GM18520 (cell line): ENCODE measurements around the gene YY1AP1.
A peak's percentile ranks its signal among the peaks of the same experiment; 100 is the strongest.
"Not testable (repeated sequence)": the region's sequence is repeated elsewhere in the genome, so short reads cannot be mapped to it uniquely, and the experiment has no call there.

Source experiments
- ATAC-seq: cut with Tn5 transposase; IDR thresholded peaks from one replicate; pipeline ENCODE4 v1.9.1; 2021; ENCODE audit not compliant: unreplicated experiment

Gene YY1AP1, protein sequence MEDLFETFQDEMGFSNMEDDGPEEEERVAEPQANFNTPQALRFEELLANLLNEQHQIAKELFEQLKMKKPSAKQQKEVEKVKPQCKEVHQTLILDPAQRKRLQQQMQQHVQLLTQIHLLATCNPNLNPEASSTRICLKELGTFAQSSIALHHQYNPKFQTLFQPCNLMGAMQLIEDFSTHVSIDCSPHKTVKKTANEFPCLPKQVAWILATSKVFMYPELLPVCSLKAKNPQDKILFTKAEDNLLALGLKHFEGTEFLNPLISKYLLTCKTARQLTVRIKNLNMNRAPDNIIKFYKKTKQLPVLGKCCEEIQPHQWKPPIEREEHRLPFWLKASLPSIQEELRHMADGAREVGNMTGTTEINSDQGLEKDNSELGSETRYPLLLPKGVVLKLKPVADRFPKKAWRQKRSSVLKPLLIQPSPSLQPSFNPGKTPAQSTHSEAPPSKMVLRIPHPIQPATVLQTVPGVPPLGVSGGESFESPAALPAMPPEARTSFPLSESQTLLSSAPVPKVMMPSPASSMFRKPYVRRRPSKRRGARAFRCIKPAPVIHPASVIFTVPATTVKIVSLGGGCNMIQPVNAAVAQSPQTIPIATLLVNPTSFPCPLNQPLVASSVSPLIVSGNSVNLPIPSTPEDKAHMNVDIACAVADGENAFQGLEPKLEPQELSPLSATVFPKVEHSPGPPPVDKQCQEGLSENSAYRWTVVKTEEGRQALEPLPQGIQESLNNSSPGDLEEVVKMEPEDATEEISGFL

DNA sequence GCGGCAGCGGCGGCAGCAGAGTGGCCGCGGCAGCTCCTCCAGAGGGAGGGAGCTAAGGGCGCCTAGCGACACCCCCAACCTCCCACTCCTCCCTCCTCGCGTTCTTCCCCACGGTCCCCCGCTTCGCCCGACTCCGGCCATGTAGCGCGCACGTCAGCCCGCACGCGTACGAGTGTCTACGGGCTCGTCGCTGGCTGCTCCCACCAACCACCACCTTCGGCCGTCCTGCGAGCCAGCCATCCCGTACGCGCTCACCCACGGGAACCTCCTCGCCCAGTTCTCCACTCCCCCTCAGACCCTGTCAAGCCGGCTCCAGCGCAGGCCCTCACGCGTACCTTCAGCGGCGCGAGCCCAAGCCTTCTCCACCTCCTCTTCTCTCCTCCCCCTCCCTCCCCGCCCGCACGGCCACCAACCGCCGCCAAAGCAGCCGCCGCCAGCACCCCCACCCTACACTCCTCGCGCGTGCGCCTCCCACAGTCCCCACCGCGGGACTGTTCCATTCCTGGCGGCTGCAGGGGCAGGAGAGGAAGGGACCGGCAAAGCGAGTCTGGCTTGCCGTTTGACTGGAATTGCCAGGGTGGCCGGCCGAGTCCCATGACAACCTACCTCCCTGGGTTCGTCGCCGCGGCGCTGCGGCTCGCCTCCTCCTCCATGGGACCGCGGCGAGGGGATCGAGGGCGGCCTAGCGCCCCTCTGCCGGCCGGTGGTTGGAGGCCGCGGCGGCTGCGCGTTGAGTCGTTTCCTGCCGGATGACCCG, at the start of gene YY1AP1:
TSS of gene YY1AP1 (minus strand) at position 451 of the 757 bp plus-strand sequence. CDS start 8,338 bp downstream, outside the sequence.
- ATAC-seq: peak; percentile 78

DNA sequence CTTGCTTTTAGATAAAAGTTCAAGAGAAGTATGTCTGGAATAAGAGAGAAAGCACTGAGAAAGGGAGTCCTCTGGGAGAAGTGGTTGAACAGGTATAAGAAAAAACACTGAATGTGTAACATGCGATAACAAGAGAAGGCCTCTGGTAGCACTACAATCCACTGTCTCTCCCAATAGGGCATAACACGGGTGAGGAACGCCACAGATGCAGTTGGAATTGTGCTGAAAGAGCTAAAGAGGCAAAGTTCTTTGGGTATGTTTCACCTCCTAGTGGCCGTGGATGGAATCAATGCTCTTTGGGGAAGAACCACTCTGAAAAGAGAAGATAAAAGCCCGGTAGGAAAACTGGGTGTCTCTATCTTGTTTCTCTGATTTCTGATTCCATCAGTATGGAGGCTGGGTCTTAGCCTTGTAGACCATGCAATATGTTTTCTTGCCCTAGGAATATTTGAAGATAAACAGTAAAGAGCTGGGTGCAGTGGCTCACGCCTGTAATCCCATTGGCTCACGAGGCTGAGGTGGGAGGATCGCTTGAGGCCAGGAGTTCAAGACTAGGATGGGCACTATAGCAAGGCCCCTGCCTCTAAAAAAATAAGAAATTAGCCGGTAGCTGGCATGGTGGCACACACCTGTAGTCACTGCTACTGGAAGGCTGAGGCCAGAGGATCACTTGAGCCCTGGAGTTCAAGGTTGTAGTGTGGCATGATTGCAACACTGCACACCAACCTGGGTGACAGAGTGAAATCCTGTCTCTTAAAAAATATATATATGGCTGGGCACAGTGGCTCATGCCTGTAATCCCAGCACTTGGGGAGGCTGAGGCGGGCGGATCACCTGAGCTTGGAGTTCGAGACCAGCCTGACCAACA, 40.7 kb upstream of the YY1AP1 start:
- ATAC-seq: no peak

DNA sequence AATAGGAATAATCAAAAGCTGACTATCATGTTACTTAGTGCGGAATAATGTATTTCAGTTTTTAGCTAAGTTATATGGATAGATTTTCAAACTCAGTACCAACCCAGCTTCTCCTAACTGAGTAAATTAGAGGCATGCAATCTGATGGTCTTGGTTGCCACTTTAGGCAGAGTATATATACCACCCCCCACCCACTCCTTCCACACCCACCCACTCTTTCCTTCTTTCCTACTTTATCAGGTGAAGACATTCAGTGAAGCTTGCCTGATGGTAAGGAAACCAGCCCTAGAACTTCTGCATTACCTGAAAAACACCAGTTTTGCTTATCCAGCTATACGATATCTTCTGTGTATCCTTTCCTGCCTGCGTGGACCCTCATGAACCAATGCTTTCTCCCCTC, 36.6 kb upstream of the YY1AP1 start:
- no peak for ATAC-seq

DNA sequence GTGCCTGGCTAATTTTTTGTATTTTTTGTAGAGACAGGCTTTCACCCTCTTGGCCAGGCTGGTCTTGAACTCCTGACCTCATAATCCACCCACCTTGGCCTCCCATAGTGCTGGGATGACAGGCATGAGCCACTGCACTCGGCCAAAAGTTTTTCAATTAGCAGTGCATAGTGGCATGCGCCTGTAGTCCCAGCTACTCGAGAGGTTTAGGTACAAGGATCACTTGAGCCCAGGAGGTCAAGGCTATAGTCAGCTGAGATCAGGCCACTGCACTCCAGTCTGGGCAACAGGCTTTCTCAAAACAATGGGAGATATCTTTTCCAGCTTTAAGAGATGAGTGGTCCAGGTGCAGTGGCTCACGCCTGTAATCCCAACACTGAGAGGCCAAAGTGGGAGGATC, 31.1 kb upstream of the YY1AP1 start:
- no peak for ATAC-seq

DNA sequence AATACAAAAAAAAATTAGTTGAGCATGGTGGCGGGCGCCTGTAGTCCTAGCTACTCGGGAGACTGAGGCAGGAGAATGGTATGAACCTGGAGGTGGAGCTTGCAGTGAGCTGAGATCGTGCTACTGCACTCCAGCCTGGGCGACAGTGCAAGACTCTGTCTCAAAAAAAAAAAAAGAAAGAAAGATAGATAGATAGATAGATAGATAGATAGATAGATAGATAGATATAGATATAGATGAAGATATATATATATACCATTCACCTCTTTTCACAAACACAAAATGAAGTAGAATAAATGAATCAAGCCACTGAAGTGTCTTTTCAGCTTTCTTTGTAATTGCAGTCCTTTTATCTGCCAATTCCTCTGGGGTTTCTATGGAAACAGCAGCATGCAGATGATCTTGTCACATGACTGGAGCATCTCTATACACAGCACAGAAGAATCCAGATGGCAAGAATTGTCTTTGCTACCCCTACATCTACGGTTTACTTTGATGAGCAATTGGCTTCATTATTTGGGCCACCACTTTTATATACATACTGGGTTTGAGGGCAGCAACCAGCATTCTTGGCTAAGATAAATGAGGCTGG, 30.0 kb upstream of the YY1AP1 start:
- not testable (repeated sequence) for ATAC-seq

DNA sequence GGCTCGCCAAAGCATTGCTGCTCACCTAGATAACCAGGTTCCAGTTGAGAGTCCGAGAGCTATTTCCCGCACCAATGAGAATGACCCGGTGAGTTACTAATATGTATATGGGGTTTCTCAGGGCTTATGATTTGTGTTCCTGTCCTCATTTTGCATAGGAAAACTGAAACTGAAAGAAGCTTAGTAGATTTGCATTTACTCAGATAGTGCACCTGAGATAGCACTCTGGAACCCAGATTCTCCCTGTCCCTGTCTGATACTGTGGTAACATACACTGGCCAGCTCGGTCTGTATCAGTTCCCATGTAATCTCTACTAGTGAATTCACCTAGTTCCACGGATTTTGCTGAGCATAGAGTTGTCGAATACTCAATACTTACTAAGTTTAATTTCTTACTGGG, 28.5 kb upstream of the YY1AP1 start:
- no peak for ATAC-seq

DNA sequence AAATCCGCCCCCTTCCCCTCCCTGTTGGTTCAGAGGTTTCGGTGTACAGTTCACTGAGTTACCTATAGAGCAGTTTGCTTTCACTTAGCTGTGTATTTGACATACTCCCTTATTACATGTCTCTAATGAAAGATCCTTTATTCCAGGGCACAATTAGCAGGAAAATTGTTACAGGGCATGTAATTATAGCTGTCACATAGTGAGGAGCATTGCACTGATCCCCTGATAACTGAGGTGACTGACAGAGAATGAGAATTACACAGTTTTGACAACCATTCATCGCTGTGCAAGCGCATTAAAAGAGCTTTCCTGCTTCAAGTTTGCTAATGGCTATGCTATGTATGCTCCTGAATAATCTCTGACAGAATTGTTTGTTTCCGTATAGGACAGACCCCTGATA, 27.2 kb upstream of the YY1AP1 start:
- no peak for ATAC-seq

DNA sequence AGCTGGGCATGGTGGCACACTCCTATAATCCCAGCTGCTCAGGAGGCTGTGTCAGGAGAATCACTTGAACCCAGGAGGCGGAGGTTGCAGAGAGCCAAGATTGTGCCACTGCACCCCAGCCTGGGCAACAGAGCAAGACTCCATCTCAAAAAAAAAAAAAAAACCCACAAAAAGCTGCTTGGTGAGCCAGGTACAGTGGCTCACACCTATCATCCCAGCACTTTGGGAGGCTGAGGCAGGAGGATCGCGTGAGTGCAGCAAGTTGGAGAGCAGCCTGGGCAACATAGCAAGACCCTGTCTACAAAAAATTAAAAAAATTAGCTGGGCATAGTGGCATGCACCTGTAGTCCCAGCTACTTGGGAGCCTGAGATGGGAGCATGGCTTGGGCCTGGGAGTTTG, 26.5 kb upstream of the YY1AP1 start:
- not testable (repeated sequence) for ATAC-seq

DNA sequence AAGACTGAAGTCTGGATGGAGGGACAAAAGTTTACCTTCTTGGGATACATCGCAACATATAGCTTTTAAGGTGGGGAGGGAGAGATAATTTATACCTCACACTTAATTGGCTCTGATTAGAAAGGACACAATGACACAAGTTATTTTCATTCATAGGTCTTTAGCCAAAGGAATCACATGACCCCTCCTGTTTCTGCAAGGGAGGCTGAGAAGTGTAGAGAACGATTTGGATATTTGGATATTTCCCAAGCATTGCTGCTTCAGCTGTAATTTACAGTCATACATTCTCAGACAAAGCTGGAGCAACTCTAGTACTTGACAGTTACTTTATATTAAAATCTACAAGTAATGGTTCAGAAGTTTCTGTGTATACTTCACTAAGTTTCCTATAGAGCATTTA, 24.5 kb upstream of the YY1AP1 start:
- no peak for ATAC-seq

DNA sequence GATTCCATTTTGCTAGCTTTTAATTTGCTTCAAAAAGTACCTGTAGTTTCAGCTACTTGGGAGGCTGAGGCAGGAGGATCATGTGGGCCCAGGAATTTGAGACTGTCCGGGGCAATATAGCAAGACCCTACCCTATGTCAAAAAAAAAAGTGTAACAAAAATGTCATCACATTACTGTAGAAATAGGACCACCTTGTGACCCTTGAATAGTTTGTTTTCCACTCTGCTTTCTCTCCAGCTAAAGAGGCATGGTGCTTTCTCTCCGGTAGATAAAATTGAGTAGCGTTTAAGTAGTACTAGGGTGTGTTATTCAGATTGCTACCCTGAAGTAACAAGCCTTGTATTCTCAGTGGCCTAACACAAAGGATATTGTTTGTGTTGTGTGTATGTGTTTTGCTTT, 24.1 kb upstream of the YY1AP1 start:
- ATAC-seq: not testable (repeated sequence)

DNA sequence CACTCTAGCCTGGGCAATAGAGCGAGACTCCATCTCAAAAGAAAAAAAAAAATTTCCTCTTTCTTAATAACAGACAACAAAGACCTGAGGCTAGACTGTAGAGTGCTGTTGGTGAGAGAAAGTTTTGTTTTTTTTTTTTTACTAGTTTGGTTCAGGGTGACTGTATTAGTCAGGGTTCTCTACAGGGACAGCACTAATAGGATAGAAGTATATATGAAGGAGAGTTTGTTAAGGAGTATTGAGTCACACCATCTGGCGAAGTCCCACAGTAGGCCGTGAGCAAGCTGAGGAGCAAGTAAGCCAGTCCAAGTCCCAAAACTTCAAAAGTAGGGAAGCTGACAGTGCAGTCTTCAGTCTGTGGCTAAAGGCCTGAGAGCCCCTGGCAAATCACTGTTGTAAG, 22.9 kb upstream of the YY1AP1 start:
- not testable (repeated sequence) for ATAC-seq

DNA sequence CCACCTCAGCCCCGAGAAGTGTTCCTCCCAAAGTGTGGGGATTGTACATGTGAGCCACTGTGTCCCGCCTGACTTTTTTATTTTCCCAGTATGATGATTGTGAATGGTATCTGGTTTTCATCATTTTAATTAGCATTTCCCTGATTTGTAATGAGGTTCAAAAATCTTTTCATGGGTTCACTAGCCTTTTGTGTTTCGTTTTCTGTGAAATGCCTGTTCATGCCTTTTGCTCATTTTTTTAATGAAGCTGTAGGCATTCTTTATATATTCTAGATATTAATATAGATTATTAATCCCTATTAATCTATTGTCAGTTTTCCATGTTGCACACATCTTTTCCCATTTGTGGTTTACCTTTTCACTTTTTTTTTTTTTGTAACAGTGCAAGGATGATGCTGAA, 20.8 kb upstream of the YY1AP1 start:
- ATAC-seq: no peak

DNA sequence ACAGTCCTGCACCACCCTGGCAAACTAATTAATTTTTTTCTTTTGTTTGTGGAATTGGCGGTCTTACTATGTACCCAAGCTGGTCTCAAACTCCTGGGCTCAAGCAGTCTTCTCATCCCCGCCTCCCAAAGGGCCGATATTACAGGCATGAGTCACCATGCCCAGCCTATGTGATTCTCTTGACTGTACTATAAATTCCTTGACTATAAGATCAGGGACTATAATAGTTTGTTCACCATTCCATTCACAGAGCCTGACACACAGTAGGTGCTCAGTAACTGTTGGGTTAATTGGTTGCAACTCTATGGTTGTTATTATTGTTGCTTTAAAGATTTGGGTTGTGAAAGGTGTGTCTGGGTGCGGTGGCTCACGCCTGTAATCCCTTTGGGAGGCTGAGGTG, 17.6 kb upstream of the YY1AP1 start:
- ATAC-seq: no peak

DNA sequence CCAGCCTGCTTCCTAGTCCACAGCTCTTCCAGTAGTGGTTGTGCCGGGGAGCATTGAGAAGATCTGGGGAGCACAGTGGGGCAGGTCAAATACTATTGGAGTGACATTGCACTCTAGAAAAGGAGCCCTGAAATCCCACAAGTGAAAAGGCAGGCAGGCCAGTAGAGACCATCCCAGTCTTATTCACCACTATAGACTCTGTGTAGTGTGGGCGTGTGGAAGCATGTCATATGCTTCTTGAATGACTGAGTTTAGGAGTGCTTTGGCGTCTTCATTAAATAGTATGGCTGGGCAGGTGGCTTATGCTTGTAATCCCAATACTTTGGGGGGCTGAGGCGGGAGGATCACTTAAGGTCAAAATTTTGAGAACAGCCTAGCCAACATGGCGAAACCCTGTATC, 15.8 kb upstream of the YY1AP1 start:
- not testable (repeated sequence) for ATAC-seq

DNA sequence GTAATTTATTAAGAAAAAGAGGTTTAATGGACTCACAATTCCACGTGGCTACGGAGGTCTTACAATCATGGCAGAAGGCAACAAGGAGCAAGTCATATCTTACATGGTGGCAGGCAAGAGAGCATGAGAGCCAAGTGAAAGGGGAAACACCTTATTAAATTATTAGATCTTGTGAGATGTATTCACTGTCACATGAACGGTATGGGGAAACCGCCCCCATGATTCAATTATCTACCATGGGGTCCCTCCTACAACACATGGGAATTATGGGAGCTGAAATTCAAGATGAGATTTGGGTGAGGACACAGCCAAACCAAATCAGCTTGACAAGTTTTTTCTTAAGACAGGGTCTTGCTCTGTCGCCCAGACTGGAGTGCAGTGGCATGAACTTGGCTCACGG, 14.6 kb upstream of the YY1AP1 start:
- no peak for ATAC-seq

DNA sequence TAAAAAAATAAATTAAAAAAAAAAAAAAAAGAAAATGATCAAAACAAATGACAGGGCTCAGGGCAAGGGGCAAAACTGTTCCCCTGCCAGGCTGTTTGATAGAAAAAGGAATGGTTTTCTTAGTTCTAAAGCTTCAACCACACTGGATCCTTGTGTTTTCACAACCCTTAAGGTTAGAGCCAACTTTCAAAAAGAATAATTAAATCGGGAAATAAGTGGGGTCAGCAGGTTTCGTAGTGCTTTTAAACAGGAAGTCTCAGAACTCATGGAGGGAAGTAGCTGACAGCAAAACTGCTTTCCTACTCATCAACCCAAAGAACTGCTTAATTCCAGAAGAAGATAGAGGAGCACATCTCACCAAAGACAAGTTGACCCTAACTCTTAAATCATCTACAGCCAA, 13.1 kb upstream of the YY1AP1 start:
- ATAC-seq: not testable (repeated sequence)

DNA sequence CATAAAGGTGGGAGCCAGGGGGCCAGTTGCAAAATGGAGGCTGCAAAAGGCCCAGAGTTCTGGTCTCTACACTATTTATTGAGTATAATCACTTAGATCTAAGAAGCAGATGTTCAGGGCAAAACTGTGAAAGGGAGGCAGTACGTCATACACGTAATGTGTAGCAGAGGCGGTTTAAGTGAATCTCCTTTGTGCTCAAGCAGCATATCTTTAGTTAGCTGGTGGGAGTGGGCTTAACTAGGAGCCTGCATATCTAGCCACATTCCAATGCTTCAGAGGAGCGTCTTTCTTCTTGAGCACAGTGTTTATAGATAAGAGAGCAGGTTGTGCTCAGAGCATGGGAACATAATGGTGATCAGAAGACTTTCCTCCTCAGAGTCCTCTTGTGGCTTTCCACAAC, 10.5 kb upstream of the YY1AP1 start:
- ATAC-seq: not testable (repeated sequence)

DNA sequence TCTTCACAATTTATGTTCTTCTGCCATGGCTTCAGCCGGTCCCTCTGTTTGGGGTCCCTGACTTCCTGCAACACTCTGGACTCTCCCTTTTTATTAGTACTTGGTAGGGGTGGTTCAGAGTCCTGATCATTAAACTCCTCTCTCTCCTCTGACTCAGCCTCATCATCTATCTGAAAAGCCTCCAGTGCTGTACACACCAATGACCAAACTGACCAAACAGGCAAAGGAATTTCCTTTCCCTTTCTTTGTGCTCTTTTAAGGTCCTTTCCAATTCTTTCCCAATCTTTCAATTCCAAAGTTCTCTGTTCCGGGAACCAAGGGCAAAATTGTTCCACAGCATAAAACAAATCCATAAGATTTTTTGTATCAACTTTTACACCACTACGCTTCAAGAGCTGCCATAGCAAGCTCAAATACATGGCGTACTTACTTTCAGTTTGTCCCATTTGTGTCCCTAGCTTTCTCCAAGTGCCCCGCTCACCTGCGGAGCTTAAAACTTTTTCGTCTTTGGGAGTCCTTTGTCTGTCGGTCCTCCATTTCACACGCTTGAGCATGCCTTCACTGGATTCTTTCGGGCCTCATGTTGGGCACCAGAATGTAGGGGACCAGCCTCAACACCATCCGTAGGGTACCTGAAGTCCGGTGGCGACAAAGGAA, 9.9 kb upstream of the YY1AP1 start:
- ATAC-seq: no peak

DNA sequence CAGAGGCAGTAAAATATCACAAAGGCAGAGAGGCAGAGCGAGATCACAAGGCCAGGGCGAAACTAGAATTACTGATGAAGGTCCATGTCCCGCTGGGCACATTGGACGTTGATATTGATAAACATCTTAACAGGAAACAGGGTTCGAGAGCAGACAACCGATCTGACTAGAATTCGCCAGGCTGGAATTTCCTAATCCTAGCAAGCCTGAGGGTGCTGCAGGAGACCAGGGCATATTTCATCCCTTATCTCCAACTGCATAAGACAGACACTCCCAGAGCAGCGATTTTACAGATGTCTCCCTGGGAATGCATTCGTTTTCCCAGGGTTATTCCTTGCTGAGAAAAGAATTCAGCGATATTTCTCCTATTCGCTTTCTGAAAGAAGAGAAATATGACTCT, 9.0 kb upstream of the YY1AP1 start:
- ATAC-seq: not testable (repeated sequence)

DNA sequence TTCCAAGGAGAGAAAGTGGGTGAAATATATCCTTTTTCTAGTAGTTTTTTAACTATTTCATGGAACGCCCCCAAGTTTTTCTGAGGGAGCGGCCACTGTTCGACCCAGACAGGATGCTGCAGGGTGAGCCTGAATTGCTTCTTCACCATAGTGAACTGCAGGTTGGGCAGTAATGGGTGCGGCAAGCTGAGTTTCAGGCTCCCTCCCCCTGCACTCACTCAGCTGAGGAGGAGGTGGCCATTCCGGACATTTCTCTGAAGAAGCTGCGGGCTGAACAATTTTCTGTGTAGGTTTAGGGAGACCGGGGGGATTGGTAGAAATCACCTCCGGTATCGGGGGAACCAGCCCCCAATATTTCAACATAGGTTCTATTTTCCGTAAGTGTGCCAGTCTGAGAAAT, 8.5 kb upstream of the YY1AP1 start:
- no peak for ATAC-seq
